ENCODE data around the gene BABAM2.

Gene BABAM2

GRCh38 chr2:28322051-28322450 lies 431.5 kb downstream of the BABAM2 start:
- H3K4me3 ChIP-seq (ENCODE audit: low read depth, low read length) = no peak overlapping the region

GRCh38 chr2:28322456-28322855 lies 431.9 kb downstream of the BABAM2 start:
- Histone ChIP-seq H3K27ac (ENCODE audit: low read depth, low read length) (no peak overlapping the region), H3K4me1 (ENCODE audit: control insufficient read depth, insufficient read depth, low read length, unreplicated experiment) (peaks cover 2% of the 10 kb centered on the region), H3K27me3 (ENCODE audit: insufficient read depth, low read length) (no peaks in the 10 kb centered on the region), H2AFZ (ENCODE audit: low read length, unreplicated experiment) (no peak overlapping the region), H3K4me3 (ENCODE audit: low read depth, low read length) (no peak overlapping the region), H3K36me3 (ENCODE audit: insufficient read depth, low read length) (no peaks in the 10 kb centered on the region), H3K79me2 (ENCODE audit: control insufficient read depth, insufficient read depth, low read length, unreplicated experiment) (no peaks in the 10 kb centered on the region)

More at GRCh38 chr2:28322051-28322450, 431.5 kb downstream of the BABAM2 start:
- no peaks in the 10 kb centered on the region for H3K79me2 ChIP-seq (ENCODE audit: control insufficient read depth, insufficient read depth, low read length, unreplicated experiment)
- no peak overlapping the region for H2AFZ ChIP-seq (ENCODE audit: low read length, unreplicated experiment)
- no peaks in the 10 kb centered on the region for H3K36me3 ChIP-seq (ENCODE audit: insufficient read depth, low read length)
- H3K27me3 ChIP-seq (ENCODE audit: insufficient read depth, low read length) = no peaks in the 10 kb centered on the region
- no peaks in the 10 kb centered on the region for H3K4me1 ChIP-seq (ENCODE audit: control insufficient read depth, insufficient read depth, low read length, unreplicated experiment)
- H3K27ac ChIP-seq (ENCODE audit: low read depth, low read length) = no peak overlapping the region

GRCh38 chr2:28322981-28323396 lies 432.5 kb downstream of the BABAM2 start:
- Histone ChIP-seq H3K27me3 (ENCODE audit: insufficient read depth, low read length) (no peaks in the 10 kb centered on the region), H3K27ac (ENCODE audit: low read depth, low read length) (no peak overlapping the region), H3K79me2 (ENCODE audit: control insufficient read depth, insufficient read depth, low read length, unreplicated experiment) (no peaks in the 10 kb centered on the region), H3K4me3 (ENCODE audit: low read depth, low read length) (no peak overlapping the region), H3K36me3 (ENCODE audit: insufficient read depth, low read length) (no peaks in the 10 kb centered on the region), H3K4me1 (ENCODE audit: control insufficient read depth, insufficient read depth, low read length, unreplicated experiment) (peaks cover 8% of the 10 kb centered on the region), H2AFZ (ENCODE audit: low read length, unreplicated experiment) (no peak overlapping the region)

- Histone ChIP-seq H2AFZ (ENCODE audit: low read length, unreplicated experiment) (no peak overlapping the region), H3K27ac (ENCODE audit: low read depth, low read length) (no peak overlapping the region), H3K27me3 (ENCODE audit: insufficient read depth, low read length) (no peaks in the 10 kb centered on the region), H3K4me3 (ENCODE audit: low read depth, low read length) (no peak overlapping the region), H3K79me2 (ENCODE audit: control insufficient read depth, insufficient read depth, low read length, unreplicated experiment) (no peaks in the 10 kb centered on the region), H3K36me3 (ENCODE audit: insufficient read depth, low read length) (no peaks in the 10 kb centered on the region), H3K4me1 (ENCODE audit: control insufficient read depth, insufficient read depth, low read length, unreplicated experiment) (peaks cover 15% of the 10 kb centered on the region)
Observed at GRCh38 chr2:28325173-28325566, 434.6 kb downstream of the BABAM2 start.

GRCh38 chr2:28325567-28326468 lies 435.3 kb downstream of the BABAM2 start:
- Histone ChIP-seq H2AFZ (ENCODE audit: low read length, unreplicated experiment) (no peak overlapping the region), H3K4me1 (ENCODE audit: control insufficient read depth, insufficient read depth, low read length, unreplicated experiment) (peaks cover 15% of the 10 kb centered on the region), H3K4me3 (ENCODE audit: low read depth, low read length) (no peak overlapping the region), H3K27ac (ENCODE audit: low read depth, low read length) (no peak overlapping the region), H3K27me3 (ENCODE audit: insufficient read depth, low read length) (no peaks in the 10 kb centered on the region), H3K79me2 (ENCODE audit: control insufficient read depth, insufficient read depth, low read length, unreplicated experiment) (no peaks in the 10 kb centered on the region), H3K36me3 (ENCODE audit: insufficient read depth, low read length) (no peaks in the 10 kb centered on the region)

GRCh38 chr2:28326469-28326805 lies 435.9 kb downstream of the BABAM2 start:
- no peaks in the 10 kb centered on the region for H3K36me3 ChIP-seq (ENCODE audit: insufficient read depth, low read length)
- no peak overlapping the region for H3K27ac ChIP-seq (ENCODE audit: low read depth, low read length)
- no peaks in the 10 kb centered on the region for H3K27me3 ChIP-seq (ENCODE audit: insufficient read depth, low read length)

GRCh38 chr2:28326881-28327505 lies 436.5 kb downstream of the BABAM2 start:
- H3K36me3 ChIP-seq (ENCODE audit: insufficient read depth, low read length) = no peaks in the 10 kb centered on the region
- H3K4me3 ChIP-seq (ENCODE audit: low read depth, low read length) = no peak overlapping the region
- no peaks in the 10 kb centered on the region for H3K79me2 ChIP-seq (ENCODE audit: control insufficient read depth, insufficient read depth, low read length, unreplicated experiment)
- H3K4me1 ChIP-seq (ENCODE audit: control insufficient read depth, insufficient read depth, low read length, unreplicated experiment) = peaks cover 15% of the 10 kb centered on the region
- no peaks in the 10 kb centered on the region for H3K27me3 ChIP-seq (ENCODE audit: insufficient read depth, low read length)
- H3K27ac ChIP-seq (ENCODE audit: low read depth, low read length) = no peak overlapping the region
- no peak overlapping the region for H2AFZ ChIP-seq (ENCODE audit: low read length, unreplicated experiment)

More at GRCh38 chr2:28326469-28326805, 435.9 kb downstream of the BABAM2 start:
- Histone ChIP-seq H3K79me2 (ENCODE audit: control insufficient read depth, insufficient read depth, low read length, unreplicated experiment) (no peaks in the 10 kb centered on the region), H3K4me3 (ENCODE audit: low read depth, low read length) (no peak overlapping the region), H3K4me1 (ENCODE audit: control insufficient read depth, insufficient read depth, low read length, unreplicated experiment) (peaks cover 15% of the 10 kb centered on the region), H2AFZ (ENCODE audit: low read length, unreplicated experiment) (no peak overlapping the region)

GRCh38 chr2:28327581-28327955 lies 437.0 kb downstream of the BABAM2 start:
- Histone ChIP-seq H3K4me1 (ENCODE audit: control insufficient read depth, insufficient read depth, low read length, unreplicated experiment) (peaks cover 15% of the 10 kb centered on the region), H3K4me3 (ENCODE audit: low read depth, low read length) (no peak overlapping the region), H3K36me3 (ENCODE audit: insufficient read depth, low read length) (no peaks in the 10 kb centered on the region), H3K79me2 (ENCODE audit: control insufficient read depth, insufficient read depth, low read length, unreplicated experiment) (no peaks in the 10 kb centered on the region), H3K27me3 (ENCODE audit: insufficient read depth, low read length) (no peaks in the 10 kb centered on the region), H2AFZ (ENCODE audit: low read length, unreplicated experiment) (no peak overlapping the region), H3K27ac (ENCODE audit: low read depth, low read length) (no peak overlapping the region)

GRCh38 chr2:28327956-28328922 lies 437.7 kb downstream of the BABAM2 start:
- no peaks in the 10 kb centered on the region for H3K36me3 ChIP-seq (ENCODE audit: insufficient read depth, low read length)
- no peaks in the 10 kb centered on the region for H3K27me3 ChIP-seq (ENCODE audit: insufficient read depth, low read length)
- no peaks in the 10 kb centered on the region for H3K79me2 ChIP-seq (ENCODE audit: control insufficient read depth, insufficient read depth, low read length, unreplicated experiment)
- no peak overlapping the region for H3K27ac ChIP-seq (ENCODE audit: low read depth, low read length)
- H3K4me1 ChIP-seq (ENCODE audit: control insufficient read depth, insufficient read depth, low read length, unreplicated experiment) = peaks cover 15% of the 10 kb centered on the region
- H2AFZ ChIP-seq (ENCODE audit: low read length, unreplicated experiment) = no peak overlapping the region
- H3K4me3 ChIP-seq (ENCODE audit: low read depth, low read length) = no peak overlapping the region

- no peaks in the 10 kb centered on the region for H3K36me3 ChIP-seq (ENCODE audit: insufficient read depth, low read length)
- no peak overlapping the region for H3K27ac ChIP-seq (ENCODE audit: low read depth, low read length)
- H2AFZ ChIP-seq (ENCODE audit: low read length, unreplicated experiment) = no peak overlapping the region
- no peaks in the 10 kb centered on the region for H3K27me3 ChIP-seq (ENCODE audit: insufficient read depth, low read length)
- H3K4me1 ChIP-seq (ENCODE audit: control insufficient read depth, insufficient read depth, low read length, unreplicated experiment) = peaks cover 15% of the 10 kb centered on the region
- no peak overlapping the region for H3K4me3 ChIP-seq (ENCODE audit: low read depth, low read length)
- no peaks in the 10 kb centered on the region for H3K79me2 ChIP-seq (ENCODE audit: control insufficient read depth, insufficient read depth, low read length, unreplicated experiment)
Observed at GRCh38 chr2:28329184-28329583, 438.7 kb downstream of the BABAM2 start.
